GM21786 (cell line): ENCODE measurements around the gene PCLO.
A peak's percentile ranks its signal among the peaks of the same experiment; 100 is the strongest.

Experiments used
- ATAC-seq: cut with Tn5 transposase; IDR thresholded peaks from one replicate; pipeline ENCODE4 v1.9.1; 2021; ENCODE audit not compliant: unreplicated experiment

Gene PCLO

GRCh38 chr7:82841828-82842227 is 320.9 kb downstream of the PCLO start:
- ATAC-seq, result no peak

GRCh38 chr7:82840061-82840460 is 322.6 kb downstream of the PCLO start:
- no peak for ATAC-seq

GRCh38 chr7:82839555-82839954 is 323.1 kb downstream of the PCLO start:
- ATAC-seq, result no peak

- no peak for ATAC-seq
Measured at GRCh38 chr7:82839063-82839462, 323.6 kb downstream of the PCLO start.

GRCh38 chr7:82838314-82838713 is 324.4 kb downstream of the PCLO start:
- ATAC-seq, result no peak

- no peak for ATAC-seq
Measured at GRCh38 chr7:82823073-82823472, 339.6 kb downstream of the PCLO start.

- no peak for ATAC-seq
Measured at GRCh38 chr7:82821037-82821436, 341.6 kb downstream of the PCLO start.

- no peak for ATAC-seq
Measured at GRCh38 chr7:82818171-82818570, 344.5 kb downstream of the PCLO start.

- no peak for ATAC-seq
Measured at GRCh38 chr7:82816272-82816671, 346.4 kb downstream of the PCLO start.

- peak; percentile 92 for ATAC-seq
Measured at GRCh38 chr7:82810558-82811259, 352.0 kb downstream of the PCLO start.

- ATAC-seq, result no peak
Measured at GRCh38 chr7:82808633-82809032, 354.1 kb downstream of the PCLO start.

GRCh38 chr7:82805527-82805960 is 357.1 kb downstream of the PCLO start:
- ATAC-seq, result no peak

- ATAC-seq, result no peak
Measured at GRCh38 chr7:82803411-82803810, 359.3 kb downstream of the PCLO start.

- no peak for ATAC-seq
Measured at GRCh38 chr7:82789883-82790609, 372.6 kb downstream of the PCLO start.

GRCh38 chr7:82778021-82778420 is 384.7 kb downstream of the PCLO start:
- no peak for ATAC-seq

- no peak for ATAC-seq
Measured at GRCh38 chr7:82762880-82763279, 399.8 kb downstream of the PCLO start.

GRCh38 chr7:82760831-82761230 is 401.9 kb downstream of the PCLO start:
- no peak for ATAC-seq

GRCh38 chr7:82760074-82760473 is 402.6 kb downstream of the PCLO start:
- ATAC-seq, result no peak

- no peak for ATAC-seq
Measured at GRCh38 chr7:82755705-82756551, 406.8 kb downstream of the PCLO start.

- ATAC-seq, result no peak
Measured at GRCh38 chr7:82750007-82750406, 412.7 kb downstream of the PCLO start.

GRCh38 chr7:82745820-82746219 is 416.9 kb downstream of the PCLO start:
- ATAC-seq, result no peak

GRCh38 chr7:82745117-82745516 is 417.6 kb downstream of the PCLO start:
- no peak for ATAC-seq
